ENCODE data around the gene SYNJ2. TPM values are rescaled to one million over a fixed set of nuclear protein-coding genes. Genes with fewer than 3 reads are reported as not detected.

Gene SYNJ2
- polyA plus RNA-seq, 2 of the 4 experiments (the other 2 are of a cell fraction) = 22.3 to 26.5 TPM

DNA sequence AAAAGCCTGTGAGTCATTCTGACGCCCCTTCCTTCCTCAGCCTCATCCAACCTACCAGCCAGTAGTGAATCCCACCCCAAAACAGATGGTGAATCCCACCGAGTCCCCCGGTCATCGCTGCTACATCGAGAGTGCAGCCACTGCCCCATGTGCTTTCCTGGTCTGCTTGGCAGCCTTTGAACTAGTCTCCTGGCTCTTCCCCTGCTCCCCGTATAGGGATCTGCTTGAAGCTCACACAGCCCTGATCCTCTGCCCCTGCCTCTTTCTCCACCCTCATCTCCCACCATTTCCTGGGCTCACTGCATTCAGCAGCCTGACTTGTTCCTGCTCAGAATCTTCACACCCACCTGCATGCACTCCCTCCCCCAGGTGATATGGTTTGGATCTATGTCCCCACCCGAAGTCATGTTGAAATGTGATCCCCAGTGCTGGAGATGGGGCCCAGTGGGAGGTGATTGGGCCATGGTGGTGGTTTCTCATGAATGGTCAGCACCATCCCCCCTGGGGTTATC is 14.6 kb downstream of the SYNJ2 start:
- Histone ChIP-seq H3K4me1 (peaks cover 34% of the 10 kb centered on the region), H3K27ac (peak overlapping the region in 1 of 2 experiments; percentile 2; a peak in 1 of 6 replicates), H3K4me2 (no peak overlapping the region), H3K9me3 (no peaks in the 10 kb centered on the region), H3K4me3 (no peak overlapping the region)
- 86% methylated on average over 7 of the region's 7 CpGs for WGBS (ENCODE audit: missing lambda C conversion rate)
- TF ChIP-seq, protein P1, sequence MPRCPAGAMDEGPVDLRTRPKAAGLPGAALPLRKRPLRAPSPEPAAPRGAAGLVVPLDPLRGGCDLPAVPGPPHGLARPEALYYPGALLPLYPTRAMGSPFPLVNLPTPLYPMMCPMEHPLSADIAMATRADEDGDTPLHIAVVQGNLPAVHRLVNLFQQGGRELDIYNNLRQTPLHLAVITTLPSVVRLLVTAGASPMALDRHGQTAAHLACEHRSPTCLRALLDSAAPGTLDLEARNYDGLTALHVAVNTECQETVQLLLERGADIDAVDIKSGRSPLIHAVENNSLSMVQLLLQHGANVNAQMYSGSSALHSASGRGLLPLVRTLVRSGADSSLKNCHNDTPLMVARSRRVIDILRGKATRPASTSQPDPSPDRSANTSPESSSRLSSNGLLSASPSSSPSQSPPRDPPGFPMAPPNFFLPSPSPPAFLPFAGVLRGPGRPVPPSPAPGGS (IDR thresholded peaks at IDR 0.05) = no peak
- TF ChIP-seq FOXS1 (CRISPR knock-in tag; IDR thresholded peaks at IDR 0.05) (no peak), RARB (CRISPR knock-in tag; IDR thresholded peaks at IDR 0.05) (no peak), SMC3 (IDR thresholded peaks at IDR 0.05) (no peak), KDM5A (IDR thresholded peaks at IDR 0.05) (no peak), JUN (IDR thresholded peaks at IDR 0.05) (no peak), RFX5 (IDR thresholded peaks at IDR 0.05) (no peak), ZFP36 (IDR thresholded peaks at IDR 0.05; ENCODE audit: borderline replicate concordance, partially characterized antibody) (no peak), FOSL2 (IDR thresholded peaks at IDR 0.05) (no peak), FOSL2 (CRISPR knock-in tag; IDR thresholded peaks at IDR 0.05) (no peak), CBX8 (IDR thresholded peaks at IDR 0.05) (no peak), ESRRA (IDR thresholded peaks at IDR 0.05; ENCODE audit: borderline replicate concordance, low read length) (no peak), RNF2 (IDR thresholded peaks at IDR 0.05; ENCODE audit: borderline replicate concordance, low read depth) (no peak), JUNB (IDR thresholded peaks at IDR 0.05) (no peak), GATA3 (IDR thresholded peaks at IDR 0.05; ENCODE audit: borderline replicate concordance) (no peak), HDAC2 (IDR thresholded peaks at IDR 0.05) (no peak), EHF (CRISPR knock-in tag; IDR thresholded peaks at IDR 0.05) (no peak), CEBPB (IDR thresholded peaks at IDR 0.05) (no peak)
- CTCF ChIA-PET = interaction anchor here (1.3 kb wide), 1 partner anchor 12 kb away, joined by 4 read pairs; no protein-coding TSS in a partner anchor
- ATAC-seq (no peak), FAIRE-seq (no peak), DNase-seq (ENCODE audit: low read depth in 1 of 2, low spot score in 1 of 2) (no peak)
- POLR2A ChIA-PET = no interaction called here

DNA sequence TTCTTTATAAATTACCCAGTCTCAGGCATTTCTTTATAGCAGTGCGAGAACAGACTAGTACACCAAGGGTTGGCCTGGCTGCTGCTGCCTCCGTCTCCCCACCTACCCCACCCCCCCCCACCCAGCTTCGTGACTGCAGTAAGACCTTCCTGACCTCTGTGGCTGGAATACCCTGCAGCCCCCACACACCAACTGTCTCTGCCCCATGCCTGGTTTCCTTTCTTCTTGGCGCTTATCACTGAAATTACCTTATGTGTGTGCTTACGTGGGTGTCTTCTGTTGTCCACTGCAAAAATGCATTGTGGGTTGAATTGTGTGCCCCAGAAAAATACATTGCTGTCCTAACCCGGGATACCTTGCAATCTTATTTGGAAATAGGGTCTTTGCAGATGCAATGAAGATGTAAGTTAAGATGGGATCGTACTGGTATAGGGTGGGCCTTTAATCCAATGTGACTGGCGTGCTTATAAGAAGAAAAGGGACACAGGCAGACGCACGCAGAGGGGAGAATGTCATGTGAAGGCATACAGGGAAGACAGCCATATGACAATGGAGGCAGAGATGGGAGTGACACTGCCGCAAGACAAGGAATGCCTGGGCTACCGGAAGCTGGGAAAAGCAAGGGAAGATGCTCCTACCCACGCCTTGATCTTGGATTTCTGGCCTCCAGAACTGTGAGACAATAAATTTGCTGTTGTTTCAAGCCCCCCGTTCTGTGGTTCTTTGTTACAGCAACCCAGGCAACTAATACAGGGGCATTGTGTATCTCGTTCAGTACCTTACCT is 15.4 kb downstream of the SYNJ2 start:
- no peak for DNase-seq (ENCODE audit: low read depth in 1 of 2, low spot score in 1 of 2)
- CTCF ChIA-PET = no interaction called here
- FAIRE-seq = no peak
- Histone ChIP-seq H3K4me3 (no peak overlapping the region), H3K4me2 (no peak overlapping the region), H3K27ac (no peak overlapping the region), H3K4me1 (peaks cover 36% of the 10 kb centered on the region), H3K9me3 (no peaks in the 10 kb centered on the region)
- ATAC-seq = no peak
- POLR2A ChIA-PET = no interaction called here
- no peak for TF ChIP-seq JUN (IDR thresholded peaks at IDR 0.05)
- TF ChIP-seq SREBF2 (IDR thresholded peaks at IDR 0.05) = no peak
- no peak for TF ChIP-seq RAD21 (conservative IDR thresholded peaks at IDR 0.05 in 1 of 2, IDR thresholded peaks at IDR 0.05 in 1 of 2)
- TF ChIP-seq ZFP36 (IDR thresholded peaks at IDR 0.05; ENCODE audit: borderline replicate concordance, partially characterized antibody) = no peak
- WGBS (ENCODE audit: missing lambda C conversion rate) = 92% methylated on average over 15 of the region's 15 CpGs

DNA sequence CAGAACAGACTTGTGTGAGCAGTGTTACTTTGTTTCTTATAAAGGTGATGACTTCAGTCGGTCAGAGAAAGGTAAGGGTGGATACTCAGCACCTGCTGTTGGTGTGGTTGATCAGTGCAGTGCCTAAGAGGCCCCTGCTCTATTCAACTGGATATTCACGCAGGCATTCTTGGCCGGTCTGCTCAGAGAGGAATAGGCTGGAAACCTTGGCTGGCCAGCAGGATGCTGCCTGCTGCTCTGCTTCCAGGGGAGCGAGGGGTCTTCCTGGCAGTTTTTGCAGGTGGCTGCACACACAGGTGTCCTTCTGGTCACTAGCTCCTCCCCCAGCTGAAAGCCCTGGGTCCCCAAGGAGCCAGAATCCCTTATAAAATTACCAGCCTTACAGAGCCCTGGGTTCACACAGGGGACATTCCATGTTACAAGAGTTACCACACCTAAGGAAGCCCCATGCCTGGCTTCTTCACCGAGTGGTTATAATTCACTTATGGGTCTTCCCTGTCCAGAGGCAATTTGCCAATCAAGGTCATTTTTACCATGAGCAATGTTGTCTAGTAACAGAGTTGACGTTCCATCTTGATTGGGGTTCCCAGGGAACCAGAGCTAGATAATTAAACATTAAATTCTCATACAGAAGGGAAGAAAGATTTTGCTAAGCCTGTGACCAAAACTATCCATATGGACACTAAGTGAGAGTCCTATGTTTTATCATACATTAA is 16.4 kb downstream of the SYNJ2 start:
- ChIA-PET CTCF (no interaction called here), POLR2A (no interaction called here)
- no peak overlapping the region for H3K4me2 ChIP-seq
- FAIRE-seq (no peak), DNase-seq (ENCODE audit: low read depth in 1 of 2, low spot score in 1 of 2) (no peak), ATAC-seq (no peak)
- H3K9me3 ChIP-seq = no peaks in the 10 kb centered on the region
- WGBS (ENCODE audit: missing lambda C conversion rate) = 86% methylated on average over 5 of the region's 6 CpGs
- TF ChIP-seq, protein P2, sequence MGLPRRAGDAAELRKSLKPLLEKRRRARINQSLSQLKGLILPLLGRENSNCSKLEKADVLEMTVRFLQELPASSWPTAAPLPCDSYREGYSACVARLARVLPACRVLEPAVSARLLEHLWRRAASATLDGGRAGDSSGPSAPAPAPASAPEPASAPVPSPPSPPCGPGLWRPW (IDR thresholded peaks at IDR 0.05) = no peak
- H3K4me3 ChIP-seq = no peak overlapping the region
- H3K4me1 ChIP-seq = peaks cover 42% of the 10 kb centered on the region
- H3K27ac ChIP-seq = peak overlapping the region in 1 of 2 experiments; percentile 41; a peak in 1 of 6 replicates
